ENCODE data around the gene PLBD2. TPM values are rescaled to one million over a fixed set of nuclear protein-coding genes. Genes with fewer than 3 reads are reported as not detected.

Gene PLBD2
- total and polyA plus RNA-seq, 2 donors (not counting 1 experiment from before 2014, with no cell fraction given), result 11.9 to 35.5 TPM

DNA sequence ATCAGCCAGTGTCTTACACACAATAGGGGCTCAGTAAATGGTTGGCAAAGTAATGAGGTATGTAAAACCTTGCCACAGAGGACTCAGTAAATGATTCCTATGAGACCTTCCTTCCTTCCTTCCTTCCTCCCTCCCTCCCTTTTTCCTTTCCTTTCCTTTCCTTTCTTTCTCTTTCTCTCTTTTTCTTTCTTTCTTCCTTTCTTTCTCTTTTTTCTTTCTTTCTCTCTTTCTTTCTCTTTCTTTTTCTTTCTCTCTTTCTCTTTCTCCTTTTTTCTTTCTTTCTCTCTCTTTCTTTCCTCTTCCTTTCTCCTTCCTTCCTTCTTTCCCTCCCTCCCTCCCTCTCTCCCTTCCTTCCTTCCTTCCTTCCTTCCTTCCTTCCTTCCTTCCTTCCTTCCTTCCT, 37.8 kb downstream of the PLBD2 start:
- no peaks in the 10 kb centered on the region for H4K20me1 ChIP-seq (ENCODE audit: control insufficient read depth, extremely low read depth, insufficient read depth, low read length)
- TF ChIP-seq, protein P1, sequence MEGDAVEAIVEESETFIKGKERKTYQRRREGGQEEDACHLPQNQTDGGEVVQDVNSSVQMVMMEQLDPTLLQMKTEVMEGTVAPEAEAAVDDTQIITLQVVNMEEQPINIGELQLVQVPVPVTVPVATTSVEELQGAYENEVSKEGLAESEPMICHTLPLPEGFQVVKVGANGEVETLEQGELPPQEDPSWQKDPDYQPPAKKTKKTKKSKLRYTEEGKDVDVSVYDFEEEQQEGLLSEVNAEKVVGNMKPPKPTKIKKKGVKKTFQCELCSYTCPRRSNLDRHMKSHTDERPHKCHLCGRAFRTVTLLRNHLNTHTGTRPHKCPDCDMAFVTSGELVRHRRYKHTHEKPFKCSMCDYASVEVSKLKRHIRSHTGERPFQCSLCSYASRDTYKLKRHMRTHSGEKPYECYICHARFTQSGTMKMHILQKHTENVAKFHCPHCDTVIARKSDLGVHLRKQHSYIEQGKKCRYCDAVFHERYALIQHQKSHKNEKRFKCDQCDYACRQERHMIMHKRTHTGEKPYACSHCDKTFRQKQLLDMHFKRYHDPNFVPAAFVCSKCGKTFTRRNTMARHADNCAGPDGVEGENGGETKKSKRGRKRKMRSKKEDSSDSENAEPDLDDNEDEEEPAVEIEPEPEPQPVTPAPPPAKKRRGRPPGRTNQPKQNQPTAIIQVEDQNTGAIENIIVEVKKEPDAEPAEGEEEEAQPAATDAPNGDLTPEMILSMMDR (conservative IDR thresholded peaks at IDR 0.05 in 1 of 2, IDR thresholded peaks at IDR 0.05 in 1 of 2; ENCODE audit: low read depth in 1 of 2, low read length in 2 of 2), result no peak
- no peak for TF ChIP-seq EZH2 (IDR thresholded peaks at IDR 0.05; ENCODE audit: low read length, missing control alignments)
- no peak overlapping the region for H2AFZ ChIP-seq (ENCODE audit: low read length)
- H3K4me2 ChIP-seq (ENCODE audit: extremely low read depth, insufficient read depth, low read length), result no peak overlapping the region
- no peak overlapping the region for H3K4me3 ChIP-seq (replicated peaks in 1 of 4; ENCODE audit: control extremely low read depth in 1 of 4, insufficient read depth in 1 of 4, low read depth in 3 of 4, low read length in 4 of 4)
- no peak overlapping the region for H3K27ac ChIP-seq (ENCODE audit: insufficient read depth, low read length)
- no peak overlapping the region for H3K9ac ChIP-seq (ENCODE audit: insufficient read depth, low read length)
- no peak for DNase-seq (ENCODE audit: low read depth in 2 of 2)
- H3K4me1 ChIP-seq (ENCODE audit: control insufficient read depth, extremely low read depth, insufficient read depth, low read length), result no peaks in the 10 kb centered on the region
- H3K36me3 ChIP-seq (ENCODE audit: control insufficient read depth, insufficient read depth, low read length), result no peaks in the 10 kb centered on the region
- H3K27me3 ChIP-seq (ENCODE audit: control insufficient read depth, insufficient read depth, low read length), result peaks cover 3% of the 10 kb centered on the region
- no peaks in the 10 kb centered on the region for H3K9me3 ChIP-seq (ENCODE audit: control insufficient read depth, insufficient read depth, low read depth, low read length)
- no peaks in the 10 kb centered on the region for H3K79me2 ChIP-seq (ENCODE audit: control insufficient read depth, insufficient read depth, low read length)

DNA sequence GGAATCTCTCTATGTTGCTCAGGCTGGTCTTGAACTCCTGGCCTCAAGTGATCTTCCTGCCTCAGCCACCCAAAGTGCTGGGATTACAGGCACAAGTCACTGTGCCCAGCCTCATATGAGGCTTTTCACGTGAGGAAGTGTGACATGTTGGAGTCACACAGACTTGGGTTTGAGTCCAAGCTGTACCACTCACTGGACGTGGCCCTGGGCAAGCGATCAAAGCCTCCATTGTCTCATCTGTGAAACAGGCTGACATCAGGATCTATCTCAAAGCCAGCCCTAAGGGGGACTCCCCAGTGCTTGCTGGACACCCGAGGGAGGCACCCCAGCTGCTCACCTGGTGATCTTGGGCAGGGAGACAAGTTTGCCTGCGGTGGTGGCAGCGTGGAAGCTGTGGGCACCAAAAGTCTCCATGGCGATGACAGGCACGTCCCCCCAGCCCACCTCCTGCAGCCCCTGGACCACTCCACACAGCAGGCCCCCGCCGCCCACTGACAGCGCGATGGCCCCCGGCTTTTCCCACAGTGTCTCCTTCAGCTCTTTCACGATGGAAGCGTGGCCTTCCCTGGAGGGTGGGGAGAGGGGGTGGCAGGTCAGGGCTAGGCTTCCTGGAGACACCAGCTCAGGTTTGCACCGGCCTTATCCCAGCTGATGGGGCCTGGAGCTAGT, 38.6 kb downstream of the PLBD2 start:
- Histone ChIP-seq H3K27ac (ENCODE audit: insufficient read depth, low read length) (no peak overlapping the region), H2AFZ (ENCODE audit: low read length) (no peak overlapping the region), H3K9me3 (ENCODE audit: control insufficient read depth, insufficient read depth, low read depth, low read length) (no peaks in the 10 kb centered on the region), H3K9ac (ENCODE audit: insufficient read depth, low read length) (no peak overlapping the region), H3K36me3 (ENCODE audit: control insufficient read depth, insufficient read depth, low read length) (no peaks in the 10 kb centered on the region), H3K27me3 (ENCODE audit: control insufficient read depth, insufficient read depth, low read length) (peaks cover 3% of the 10 kb centered on the region), H3K79me2 (ENCODE audit: control insufficient read depth, insufficient read depth, low read length) (no peaks in the 10 kb centered on the region), H3K4me3 (replicated peaks in 1 of 4; ENCODE audit: control extremely low read depth in 1 of 4, insufficient read depth in 1 of 4, low read depth in 3 of 4, low read length in 4 of 4) (no peak overlapping the region), H3K4me1 (ENCODE audit: control insufficient read depth, extremely low read depth, insufficient read depth, low read length) (no peaks in the 10 kb centered on the region), H3K4me2 (ENCODE audit: extremely low read depth, insufficient read depth, low read length) (no peak overlapping the region), H4K20me1 (ENCODE audit: control insufficient read depth, extremely low read depth, insufficient read depth, low read length) (no peaks in the 10 kb centered on the region)
- DNase-seq (ENCODE audit: low read depth in 2 of 2), result no peak
- no peak for TF ChIP-seq EZH2 (IDR thresholded peaks at IDR 0.05; ENCODE audit: low read length, missing control alignments)
- TF ChIP-seq, protein P1 (conservative IDR thresholded peaks at IDR 0.05 in 1 of 2, IDR thresholded peaks at IDR 0.05 in 1 of 2; ENCODE audit: low read depth in 1 of 2, low read length in 2 of 2), result no peak

DNA sequence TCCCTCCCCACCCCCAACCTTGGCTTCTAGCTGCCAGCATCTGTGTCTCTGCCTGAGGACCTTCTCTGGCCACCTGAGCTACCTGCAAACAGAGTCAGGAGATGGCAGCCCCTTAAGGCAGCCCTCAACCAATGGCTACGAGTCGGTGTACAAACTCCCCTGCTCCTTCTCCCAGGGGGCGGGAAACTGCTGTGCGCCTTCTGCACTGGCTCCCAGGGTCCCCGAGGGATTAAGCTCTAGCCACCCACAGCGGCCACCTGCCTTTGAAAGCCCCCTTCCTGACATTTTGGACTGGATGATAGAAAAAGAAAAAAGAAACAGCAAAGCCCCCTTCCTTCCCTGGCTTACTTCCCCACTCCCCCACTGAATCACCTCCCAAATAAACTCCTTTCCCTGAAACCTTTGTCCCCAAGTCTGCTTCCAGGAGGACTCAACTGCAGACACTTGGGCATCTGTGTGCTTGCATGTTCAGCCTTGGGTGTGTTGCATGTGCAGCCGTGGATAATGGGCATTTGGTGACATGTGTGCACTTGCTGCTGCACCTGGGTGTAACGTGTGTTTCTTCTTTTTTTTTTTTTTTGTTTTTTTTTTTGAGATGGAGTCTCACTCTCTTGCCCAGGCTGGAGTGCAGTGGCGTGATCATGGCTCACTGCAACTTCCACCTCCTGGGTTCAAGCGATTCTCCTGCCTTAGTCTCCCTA, 39.3 kb downstream of the PLBD2 start:
- Histone ChIP-seq H3K79me2 (ENCODE audit: control insufficient read depth, insufficient read depth, low read length) (no peaks in the 10 kb centered on the region), H2AFZ (ENCODE audit: low read length) (no peak overlapping the region), H4K20me1 (ENCODE audit: control insufficient read depth, extremely low read depth, insufficient read depth, low read length) (no peaks in the 10 kb centered on the region), H3K9me3 (ENCODE audit: control insufficient read depth, insufficient read depth, low read depth, low read length) (no peaks in the 10 kb centered on the region), H3K4me2 (ENCODE audit: extremely low read depth, insufficient read depth, low read length) (no peak overlapping the region), H3K36me3 (ENCODE audit: control insufficient read depth, insufficient read depth, low read length) (no peaks in the 10 kb centered on the region), H3K4me3 (replicated peaks in 1 of 4; ENCODE audit: control extremely low read depth in 1 of 4, insufficient read depth in 1 of 4, low read depth in 3 of 4, low read length in 4 of 4) (no peak overlapping the region), H3K27ac (ENCODE audit: insufficient read depth, low read length) (no peak overlapping the region), H3K27me3 (ENCODE audit: control insufficient read depth, insufficient read depth, low read length) (peaks cover 3% of the 10 kb centered on the region), H3K9ac (ENCODE audit: insufficient read depth, low read length) (no peak overlapping the region), H3K4me1 (ENCODE audit: control insufficient read depth, extremely low read depth, insufficient read depth, low read length) (no peaks in the 10 kb centered on the region)
- no peak for TF ChIP-seq EZH2 (IDR thresholded peaks at IDR 0.05; ENCODE audit: low read length, missing control alignments)
- TF ChIP-seq, protein P1 (conservative IDR thresholded peaks at IDR 0.05 in 1 of 2, IDR thresholded peaks at IDR 0.05 in 1 of 2; ENCODE audit: low read depth in 1 of 2, low read length in 2 of 2), result no peak
- no peak for DNase-seq (ENCODE audit: low read depth in 2 of 2)
